ENCODE measurements around the gene UBN1.

Gene UBN1

DNA sequence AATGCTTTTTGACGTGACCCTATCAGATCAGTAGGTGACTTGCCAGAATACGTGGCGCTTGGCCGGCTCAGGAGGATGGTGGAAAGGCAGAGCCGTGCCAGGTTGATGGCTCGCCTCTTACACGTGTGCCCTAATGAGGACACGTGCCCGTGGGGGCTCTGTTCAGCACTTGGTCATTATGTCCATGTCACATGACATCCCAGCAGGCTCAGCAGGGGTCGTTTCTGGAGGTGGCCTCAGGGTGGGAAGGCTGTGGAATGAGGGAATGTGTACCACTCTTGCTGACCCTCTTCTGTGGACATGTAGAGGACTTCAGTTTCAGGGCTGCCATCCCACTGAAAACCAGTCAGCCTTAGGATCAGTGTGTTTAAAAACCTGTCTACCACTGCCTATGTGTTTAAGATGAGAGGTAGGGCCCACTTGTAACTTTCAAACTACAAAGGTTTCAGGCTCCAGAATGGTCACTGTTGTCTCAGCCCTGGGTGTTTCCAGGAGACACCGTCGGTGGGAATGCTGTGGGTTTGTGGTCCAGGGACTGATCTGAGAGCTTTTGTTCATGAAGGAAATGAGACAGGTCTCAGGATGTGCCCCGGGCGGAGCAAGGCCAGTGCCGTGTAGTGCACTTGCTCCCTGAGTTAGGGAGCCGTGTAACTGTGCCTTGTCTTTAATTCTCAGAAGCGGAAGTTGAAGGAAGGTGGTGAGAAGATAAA, 12.1 kb downstream of the UBN1 start:
- DNase-seq (ENCODE audit: low spot score) = no peak

DNA sequence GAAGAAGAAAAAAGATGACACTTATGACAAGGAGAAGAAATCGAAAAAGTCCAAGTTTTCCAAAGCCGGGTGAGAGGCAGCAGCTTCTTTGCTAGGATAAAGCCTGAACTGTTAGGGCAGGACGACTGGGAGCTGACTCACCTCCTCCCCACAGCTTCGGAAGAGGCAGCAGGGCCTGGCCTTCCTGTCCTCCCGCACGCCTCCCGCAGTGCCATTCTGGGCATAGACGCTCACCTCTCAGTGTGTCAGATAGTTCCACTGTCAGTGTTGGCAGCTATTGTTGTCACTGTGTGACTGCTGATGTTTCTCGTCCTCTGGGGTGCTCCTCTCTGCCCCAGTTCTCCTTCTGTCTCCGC, 12.6 kb downstream of the UBN1 start:
- DNase-seq (ENCODE audit: low spot score) = no peak

DNA sequence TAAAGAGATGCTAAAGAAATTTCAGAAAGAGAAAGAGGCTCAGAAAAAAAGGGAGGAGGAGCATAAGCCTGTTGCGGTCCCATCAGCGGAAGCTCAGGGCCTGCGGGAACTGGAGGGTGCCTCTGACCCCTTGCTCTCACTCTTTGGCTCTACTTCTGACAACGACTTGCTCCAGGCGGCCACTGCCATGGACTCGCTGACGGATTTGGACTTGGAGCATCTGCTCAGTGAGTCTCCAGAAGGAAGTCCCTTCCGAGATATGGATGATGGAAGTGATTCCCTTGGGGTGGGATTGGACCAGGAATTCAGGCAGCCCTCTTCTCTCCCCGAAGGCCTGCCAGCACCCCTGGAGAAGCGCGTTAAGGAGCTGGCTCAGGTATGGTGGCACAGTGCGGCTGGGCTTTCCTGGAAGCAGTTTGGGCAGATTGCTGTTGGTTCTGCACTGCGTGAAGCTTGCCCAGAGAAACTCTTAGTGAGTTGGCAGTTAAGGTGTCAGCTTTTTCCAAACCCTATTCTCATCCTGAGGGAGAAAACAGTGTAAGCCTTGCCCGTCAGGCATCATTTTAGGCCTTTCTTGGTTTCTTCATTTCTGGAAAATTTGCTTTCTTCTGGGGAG, 13.6 kb downstream of the UBN1 start:
- DNase-seq (ENCODE audit: low spot score) = no peak

DNA sequence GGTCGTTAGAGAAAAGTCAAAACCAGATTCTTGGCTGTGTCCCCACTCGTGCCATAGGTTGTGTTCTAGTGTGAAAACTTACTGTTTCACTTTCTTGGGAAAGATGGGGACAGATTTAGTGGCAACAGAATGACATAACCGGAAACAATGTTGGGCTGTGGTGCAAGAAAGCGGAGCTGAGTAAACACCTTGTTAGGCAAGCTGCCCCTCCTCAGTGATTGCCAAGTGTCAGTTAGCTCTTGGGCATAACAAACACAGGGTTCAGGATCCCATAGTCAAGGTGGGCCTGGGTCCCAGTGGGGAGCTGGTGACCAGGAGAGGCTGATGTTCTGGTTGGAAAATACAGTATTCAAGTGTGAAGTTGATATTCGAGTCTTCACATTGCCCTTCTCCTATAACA, 15.4 kb downstream of the UBN1 start:
- no peak for DNase-seq (ENCODE audit: low spot score)

DNA sequence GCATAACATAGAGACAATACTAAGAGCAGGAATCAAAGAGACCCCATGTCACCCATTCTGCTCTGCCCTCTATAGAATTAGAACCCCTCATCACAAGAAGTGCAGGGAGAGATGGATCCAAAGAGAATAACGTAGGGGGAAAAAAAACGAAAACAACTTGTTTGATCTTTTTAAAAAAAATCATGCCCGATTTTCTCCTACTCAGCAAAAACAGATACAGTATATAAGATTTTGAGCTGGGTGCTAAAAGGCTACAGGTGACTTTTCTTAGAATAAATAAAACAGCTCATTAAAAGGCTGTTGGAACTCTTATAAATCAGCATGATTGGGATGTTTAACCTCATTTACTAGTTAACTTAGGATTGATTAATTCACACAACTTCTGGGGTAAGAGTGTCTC, 17.4 kb downstream of the UBN1 start:
- DNase-seq (ENCODE audit: low spot score) = no peak

DNA sequence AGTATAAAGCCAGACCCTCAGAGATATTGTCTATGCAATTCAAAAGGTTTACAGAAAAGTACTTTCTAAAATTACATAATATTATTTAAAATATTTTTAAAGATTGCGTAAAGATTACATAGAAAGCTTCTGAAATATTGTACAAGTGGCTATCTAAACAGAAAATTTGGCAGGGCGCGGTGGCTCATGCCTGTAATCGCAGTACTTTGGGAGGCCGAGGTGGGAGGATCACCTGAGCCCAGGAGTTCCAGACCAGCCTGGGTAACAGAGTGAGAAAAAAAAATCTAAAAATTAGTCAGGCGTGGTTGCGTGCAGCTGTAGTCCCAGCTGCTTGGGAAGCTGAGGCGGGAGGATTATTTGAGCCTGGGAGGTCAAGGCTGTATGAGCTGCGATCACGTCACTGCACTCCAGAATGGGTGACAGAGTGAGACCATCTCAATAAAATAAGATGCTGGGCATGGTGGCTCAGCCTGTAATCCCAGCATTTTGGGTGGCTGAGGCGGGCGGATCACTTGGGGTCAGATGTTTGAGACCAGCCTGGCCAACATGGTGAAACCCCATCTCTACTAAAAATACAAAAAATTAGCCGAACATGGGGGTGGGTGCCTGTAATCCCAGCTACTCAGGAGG, 18.1 kb downstream of the UBN1 start:
- DNase-seq (ENCODE audit: low spot score) = no peak

DNA sequence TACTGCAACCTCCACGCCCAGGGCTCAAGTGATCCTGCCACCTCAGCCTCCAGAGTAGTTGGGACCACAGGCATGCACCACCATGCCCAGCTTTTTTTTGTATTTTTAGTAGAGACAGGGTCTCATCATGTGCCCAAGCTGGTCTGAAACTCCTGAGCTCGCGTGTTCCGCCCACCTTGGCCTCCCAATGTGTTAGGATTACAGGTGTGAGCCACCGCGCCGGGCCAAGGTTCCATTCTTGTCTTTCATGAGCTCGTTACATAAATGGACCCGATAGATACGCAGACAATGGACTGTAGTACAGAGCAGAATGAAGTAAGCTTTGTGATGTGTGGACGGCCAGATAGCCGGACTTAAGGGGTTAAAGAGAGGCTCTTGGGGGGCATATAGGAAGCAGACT, 19.3 kb downstream of the UBN1 start:
- no peak for DNase-seq (ENCODE audit: low spot score)

DNA sequence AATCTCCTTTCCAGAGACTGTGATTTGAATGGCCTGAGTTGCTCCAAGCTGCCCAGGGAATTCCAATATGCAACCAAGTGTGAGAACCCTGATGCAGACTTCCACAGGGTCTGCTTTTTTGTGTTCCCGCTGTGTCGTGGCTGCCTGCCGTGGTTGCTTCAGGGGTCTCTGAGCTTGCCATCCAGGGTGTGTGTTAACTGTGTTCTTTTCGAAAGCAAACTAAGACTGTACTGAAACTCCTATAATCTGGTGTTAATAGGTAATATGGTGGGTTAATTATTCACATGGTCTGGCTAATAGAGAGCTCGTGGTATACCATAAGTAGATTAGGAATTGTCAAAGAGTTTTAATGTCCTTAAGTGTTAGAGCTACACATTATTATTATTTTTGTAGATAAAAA, 20.7 kb downstream of the UBN1 start:
- no peak for DNase-seq (ENCODE audit: low spot score)

DNA sequence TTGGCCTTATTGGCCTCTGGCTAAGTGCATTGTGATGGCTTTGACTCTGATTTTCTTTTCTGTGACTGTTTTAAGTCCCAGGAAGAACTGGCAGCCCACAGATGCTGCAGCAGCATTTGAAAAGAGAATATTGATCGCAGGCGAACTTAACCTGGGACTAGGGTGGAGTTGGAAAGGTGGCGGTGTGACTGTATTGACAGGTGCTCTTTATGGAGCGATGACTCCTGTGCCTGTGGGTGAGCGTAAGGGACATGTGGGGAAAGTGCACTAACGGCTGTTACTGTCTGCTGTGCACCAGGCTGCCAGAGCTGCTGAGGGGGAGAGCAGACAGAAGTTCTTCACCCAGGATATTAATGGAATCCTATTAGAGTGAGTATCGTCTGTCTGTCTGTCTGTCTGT, 21.3 kb downstream of the UBN1 start:
- no peak for DNase-seq (ENCODE audit: low spot score)

DNA sequence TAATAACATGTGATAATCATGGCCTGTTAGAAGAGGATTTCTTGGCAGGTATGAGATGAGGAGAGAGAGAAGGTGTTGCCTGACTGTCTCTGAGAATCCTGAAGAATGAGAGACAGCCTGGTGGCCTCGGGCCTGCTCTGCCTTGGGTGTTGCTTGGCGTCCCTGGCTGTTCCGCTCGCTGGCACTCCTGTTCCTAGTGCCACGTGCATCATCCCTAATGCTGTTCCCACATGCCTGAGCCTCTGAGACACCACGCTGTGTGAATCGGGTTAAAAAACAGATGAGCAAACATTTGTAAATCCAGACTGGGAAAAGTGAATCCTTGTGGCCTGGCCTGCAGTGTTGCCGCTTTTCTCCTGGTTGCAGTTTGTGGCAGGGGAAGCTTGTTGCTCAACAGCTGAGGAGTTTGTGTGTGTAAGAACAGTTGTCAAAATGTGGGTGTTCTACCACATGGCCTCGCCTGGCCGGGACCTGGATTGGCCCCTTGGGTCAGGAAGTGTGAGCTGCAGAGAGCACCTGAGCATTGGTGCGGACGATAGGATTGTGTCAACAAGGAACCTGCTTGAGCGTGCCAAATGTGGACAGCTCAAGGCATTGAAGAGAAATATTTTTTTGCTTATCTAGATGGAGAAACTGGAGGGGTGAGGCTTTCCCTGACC, 22.0 kb downstream of the UBN1 start:
- no peak for DNase-seq (ENCODE audit: low spot score)

DNA sequence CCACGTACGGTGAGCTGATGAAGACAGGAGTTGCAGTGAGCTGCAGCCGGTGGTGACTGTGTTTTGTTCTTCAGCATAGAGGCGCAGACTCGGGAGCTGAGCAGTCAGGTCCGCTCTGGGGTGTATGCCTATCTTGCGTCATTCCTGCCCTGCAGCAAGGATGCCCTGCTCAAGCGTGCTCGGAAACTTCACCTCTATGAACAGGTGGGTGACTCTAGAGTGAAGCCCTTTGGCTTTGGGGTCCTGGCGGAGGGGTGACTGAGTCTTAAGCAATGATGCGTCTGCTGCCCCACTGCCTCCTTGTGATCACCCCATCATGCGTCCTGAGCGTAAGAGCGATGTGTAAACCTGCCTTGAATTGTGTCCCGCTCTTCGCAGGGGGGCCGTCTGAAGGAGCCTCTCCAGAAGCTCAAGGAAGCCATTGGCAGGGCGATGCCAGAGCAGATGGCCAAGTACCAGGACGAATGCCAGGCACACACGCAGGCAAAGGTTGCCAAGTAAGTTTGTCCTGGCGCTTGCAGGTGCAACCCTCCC, 22.9 kb downstream of the UBN1 start:
- no peak for DNase-seq (ENCODE audit: low spot score)

DNA sequence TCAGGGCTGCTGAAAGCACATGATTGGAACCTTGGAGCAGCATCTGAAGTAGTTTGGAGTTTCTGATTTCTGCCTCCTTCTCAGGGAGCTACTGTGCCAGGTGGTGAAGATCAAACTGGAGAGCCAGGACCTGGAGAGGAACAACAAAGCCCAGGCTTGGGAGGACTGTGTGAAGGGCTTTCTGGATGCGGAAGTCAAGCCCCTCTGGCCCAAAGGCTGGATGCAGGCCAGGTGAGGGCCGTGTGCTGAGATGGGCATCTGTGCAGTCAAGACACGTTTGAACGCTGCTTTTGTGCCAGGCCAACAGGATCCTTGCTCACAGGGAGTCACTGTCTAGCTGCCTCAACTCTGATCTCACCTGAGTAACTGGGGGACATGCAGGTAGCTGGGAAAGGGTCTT, 23.8 kb downstream of the UBN1 start:
- no peak for DNase-seq (ENCODE audit: low spot score)

DNA sequence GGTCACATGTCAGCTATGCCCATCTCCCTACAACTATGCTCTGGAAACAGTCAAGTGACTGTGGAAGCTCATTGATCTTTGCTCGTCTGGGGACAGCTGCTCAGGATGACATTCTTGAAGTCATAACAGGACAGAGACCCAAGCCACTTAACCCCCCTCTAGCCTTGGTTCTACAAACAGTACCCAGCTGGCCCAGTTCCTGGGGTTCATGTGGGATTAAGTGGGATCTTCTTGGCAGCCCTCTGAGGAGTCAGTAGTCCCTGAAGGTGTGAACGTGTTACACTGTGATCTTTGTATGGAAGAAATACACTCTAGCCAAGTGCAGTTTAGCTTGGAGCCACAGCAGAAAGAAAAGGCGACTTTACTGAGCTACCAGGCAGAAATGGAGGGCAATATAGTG, 25.8 kb downstream of the UBN1 start:
- no peak for DNase-seq (ENCODE audit: low spot score)

DNA sequence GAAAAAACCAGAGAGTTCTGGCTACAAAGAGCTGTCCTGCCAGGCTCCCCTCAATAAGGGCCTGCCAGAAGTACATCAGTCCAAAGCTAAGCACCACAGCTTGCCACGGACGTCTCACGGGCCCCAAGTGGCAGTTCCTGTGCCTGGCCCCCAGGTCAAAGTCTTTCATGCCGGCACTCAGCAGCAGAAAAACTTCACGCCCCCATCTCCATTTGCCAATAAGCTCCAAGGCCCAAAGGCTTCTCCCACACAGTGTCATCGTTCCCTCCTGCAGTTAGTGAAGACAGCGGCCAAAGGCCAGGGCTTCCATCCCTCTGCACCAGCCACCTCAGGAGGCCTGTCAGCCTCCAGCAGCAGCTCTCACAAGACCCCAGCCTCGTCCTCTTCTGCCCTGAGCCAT, 27.4 kb downstream of the UBN1 start:
- DNase-seq (ENCODE audit: low spot score) = no peak

DNA sequence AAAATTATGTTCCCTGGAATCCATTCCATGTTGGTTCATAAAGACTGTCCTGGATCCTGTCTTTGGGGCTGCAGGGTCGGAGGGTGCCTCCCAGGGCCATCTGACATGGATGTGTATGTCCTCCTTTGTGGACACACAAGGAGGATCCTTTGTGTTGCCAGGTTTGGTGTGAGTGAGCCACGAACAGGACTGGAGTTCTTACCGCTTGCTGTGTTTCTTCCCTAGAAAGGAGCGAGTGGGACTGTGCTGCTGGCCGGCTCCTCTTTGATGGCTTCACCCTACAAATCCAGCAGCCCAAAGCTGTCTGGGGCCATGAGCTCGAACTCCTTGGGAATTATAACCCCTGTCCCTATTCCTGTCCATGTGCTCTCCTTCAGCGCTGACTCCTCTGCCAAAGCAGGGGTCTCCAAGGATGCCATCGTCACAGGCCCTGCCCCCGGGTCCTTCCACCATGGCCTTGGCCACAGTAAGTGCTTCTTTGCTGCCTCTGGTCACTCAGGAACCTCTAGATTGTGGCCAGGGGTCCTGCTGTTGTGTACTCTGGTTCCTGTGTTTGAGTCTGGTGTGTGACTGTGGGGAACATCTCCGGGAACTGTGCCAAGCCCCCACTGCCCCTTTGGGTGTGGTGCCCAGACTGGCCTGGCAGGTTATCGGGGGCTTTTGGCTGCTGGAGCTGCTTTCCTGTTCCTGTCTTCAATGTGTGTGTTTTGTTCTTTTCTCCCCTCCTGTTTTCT, 29.5 kb downstream of the UBN1 start:
- no peak for DNase-seq (ENCODE audit: low spot score)

DNA sequence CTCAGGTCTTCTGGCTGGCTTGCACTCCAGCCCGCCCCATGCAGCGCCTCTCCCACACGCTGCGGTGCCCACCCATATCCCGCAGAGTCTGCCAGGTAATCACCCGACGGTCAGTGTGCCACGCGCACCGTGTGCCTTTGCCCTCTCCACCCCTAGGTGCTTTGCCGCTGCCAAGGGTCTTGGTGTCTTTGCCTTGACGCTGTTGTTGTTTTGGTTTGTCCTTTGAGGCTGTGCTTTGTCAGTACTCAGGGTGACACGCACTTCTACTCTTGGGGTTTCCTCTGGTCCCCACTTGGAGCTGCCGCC, 30.1 kb downstream of the UBN1 start:
- no peak for DNase-seq (ENCODE audit: low spot score)

DNA sequence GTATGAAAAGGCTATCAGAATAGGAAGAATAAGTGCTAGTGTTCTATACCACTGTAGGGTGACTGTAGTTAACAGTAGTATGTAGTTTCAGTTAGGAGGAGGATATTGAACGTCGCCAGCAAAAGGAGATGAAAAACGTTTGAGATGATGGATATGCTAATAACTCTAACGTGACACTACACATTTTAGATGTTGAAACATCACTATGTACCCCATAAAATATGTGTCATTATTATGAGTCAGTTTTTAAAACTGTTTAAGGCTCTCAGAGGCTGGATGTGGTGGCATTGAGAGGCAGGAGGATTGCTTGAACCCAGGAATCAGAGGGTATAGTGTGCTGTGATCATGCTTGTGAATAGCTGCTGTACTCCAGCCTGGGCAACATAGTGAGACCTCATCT, 31.8 kb downstream of the UBN1 start:
- DNase-seq (ENCODE audit: low spot score) = no peak

DNA sequence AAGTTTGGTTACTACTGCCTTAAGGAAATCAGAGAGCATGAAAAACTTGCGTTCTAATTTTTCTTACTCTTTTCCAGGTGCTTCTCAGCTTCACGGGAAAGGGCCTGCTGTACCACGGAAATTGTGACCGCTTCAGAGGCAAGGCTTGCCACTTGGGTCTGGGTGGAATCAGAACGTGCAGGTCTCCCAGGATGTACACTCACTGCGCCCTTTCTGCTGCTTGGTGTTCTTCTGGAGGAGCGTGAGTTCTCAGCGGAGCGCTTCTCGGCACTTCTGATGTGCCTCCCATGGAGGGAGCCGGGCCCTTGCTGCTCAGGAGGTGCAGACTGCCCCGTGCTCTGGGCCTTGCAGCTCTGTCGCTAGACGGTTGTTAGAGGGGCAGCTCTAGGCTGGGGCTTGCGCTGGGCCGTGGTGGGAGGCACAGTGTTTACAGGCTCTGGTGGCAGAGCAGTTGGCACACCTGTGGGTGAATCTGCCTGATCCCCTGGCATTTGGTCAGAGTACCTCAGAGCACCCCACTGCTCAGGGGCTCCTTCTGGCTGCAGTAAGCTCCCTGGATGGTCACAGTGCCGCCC, 32.8 kb downstream of the UBN1 start:
- no peak for DNase-seq (ENCODE audit: low spot score)

DNA sequence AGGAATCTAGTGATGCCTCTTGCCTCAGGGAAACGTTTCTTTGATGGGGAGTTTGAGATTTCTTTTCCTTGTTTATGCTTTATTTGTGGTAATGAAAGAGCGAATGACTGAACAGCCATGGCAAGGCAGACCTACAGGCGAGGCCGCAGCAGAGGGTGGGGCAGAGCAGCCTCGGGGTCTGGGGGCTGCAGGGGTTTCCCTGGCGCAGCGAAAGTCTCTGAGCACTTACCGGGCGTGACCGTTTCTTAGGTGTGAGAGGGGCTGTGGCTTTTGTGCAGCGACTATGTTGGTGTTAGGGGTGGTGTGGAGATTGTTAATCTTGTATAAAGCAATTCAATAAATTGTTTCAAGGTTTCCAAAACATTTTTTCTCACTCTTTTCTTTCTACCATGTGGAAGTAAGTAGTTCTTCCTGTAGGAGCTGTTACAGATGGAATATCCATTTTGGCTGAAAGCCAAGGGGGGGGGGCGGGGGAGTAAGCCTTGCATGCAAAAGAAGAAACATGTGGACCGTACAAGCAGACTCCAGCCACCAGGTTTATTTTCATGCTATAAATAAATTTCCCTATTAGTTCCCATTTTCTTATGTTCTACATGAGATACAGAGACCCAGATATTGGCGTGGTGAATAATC, 34.8 kb downstream of the UBN1 start:
- no peak for DNase-seq (ENCODE audit: low spot score)

DNA sequence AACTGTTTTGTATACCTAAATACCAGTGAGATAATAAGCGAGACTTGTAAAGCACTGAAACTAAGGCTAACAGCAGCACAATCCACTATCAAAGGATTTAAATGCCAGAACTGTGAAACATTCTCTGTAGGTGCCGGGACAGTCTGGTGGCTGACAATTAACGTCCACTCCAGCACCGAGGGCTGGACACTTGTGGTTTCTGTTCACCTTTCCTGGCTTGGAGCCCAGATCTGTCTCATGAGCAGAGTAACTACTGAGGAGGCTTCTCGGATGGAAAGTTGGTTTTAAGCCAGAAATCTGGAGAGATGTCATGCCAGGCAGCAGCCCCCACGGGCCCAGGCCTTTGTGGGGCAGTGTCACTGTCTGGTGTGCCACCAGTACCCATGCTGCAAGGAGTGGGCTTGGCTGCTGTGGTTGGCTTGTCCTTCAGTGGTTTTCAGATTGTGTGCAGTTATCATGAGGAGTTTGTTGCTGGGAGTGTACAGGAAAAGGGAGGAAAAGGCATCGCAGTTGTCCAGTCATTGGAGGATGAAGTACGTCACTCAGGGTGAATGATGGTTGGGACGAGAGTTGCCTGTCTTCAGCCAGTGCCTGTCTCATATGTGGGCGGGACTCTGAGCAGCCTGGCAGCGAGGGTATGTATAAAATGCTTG, 35.5 kb downstream of the UBN1 start:
- no peak for DNase-seq (ENCODE audit: low spot score)

DNA sequence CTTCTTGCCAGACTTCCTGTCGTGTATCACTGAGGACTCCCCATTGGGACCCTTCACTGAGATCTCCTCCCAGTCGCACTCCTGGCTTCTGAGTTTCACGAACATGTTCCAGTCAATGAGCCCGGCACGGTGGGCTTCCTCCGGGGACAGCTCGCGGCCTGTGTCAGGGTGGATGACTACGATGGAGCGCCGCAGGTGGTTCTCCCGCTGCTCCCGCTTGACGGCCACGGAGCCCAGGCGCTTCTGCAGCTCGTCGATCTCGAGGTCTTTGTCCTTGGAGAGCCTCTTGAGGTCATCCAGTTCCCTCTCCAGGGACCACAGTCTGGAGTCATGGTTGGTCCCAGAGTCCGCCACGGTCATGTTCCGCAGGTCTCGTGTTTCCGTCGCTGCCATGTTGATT, 36.2 kb downstream of the UBN1 start:
- no peak for DNase-seq (ENCODE audit: low spot score)
